SK-N-SH (cell line): ENCODE measurements around the gene AUTS2. TPM values are rescaled to one million over a fixed set of nuclear protein-coding genes. Genes with fewer than 3 reads are reported as not detected.
A peak's percentile ranks its signal among the peaks of the same experiment; 100 is the strongest.

Source experiments
- CTCF ChIA-PET: fragments of 300-600, 350-600 bp; formaldehyde crosslinking; extraction: SDS; loops from one replicate; lab custom pipeline; 2021; lab: Yijun Ruan, JAX
- POLR2A ChIA-PET: fragments of 350-600 bp; sonication (Branson Sonifier 250); formaldehyde crosslinking; extraction: SDS; loops from one replicate; lab custom pipeline; 2020; ENCODE audit warnings: antibody characterized with exemption, inconsistent platforms; lab: Yijun Ruan, JAX
- DNase-seq: peaks from one replicate; pipeline ENCODE4 v3.0.0; 2012
- H2AFZ ChIP-seq: fragments of 200-600 bp; sonication (generic); 2 replicates; pipeline ENCODE4 v1.8.1; 2016; ENCODE audit warnings: antibody characterized with exemption, mild to moderate bottlenecking, low read depth
- H3F3A ChIP-seq: fragments of 200-600 bp; sonication (generic); replicated peaks from 2 replicates; pipeline ENCODE3; 2016; ENCODE audit warnings: antibody characterized with exemption, mild to moderate bottlenecking; ENCODE audit not compliant: insufficient read depth
- H3K27ac ChIP-seq, 2 experiments: fragments of 200-500 bp in 1 of 2; fragments of 200-600 bp in 1 of 2; sonication (Bioruptor generic) in 1 of 2; sonication (generic), shearing (Covaris generic) in 1 of 2; 2 replicates each; pipeline versions ENCODE4 v1.5.1 to v1.6.1; 2014 to 2016; ENCODE audit warnings: low read depth in 2 of 2, inconsistent platforms in 1 of 2, low read length in 1 of 2, mild to moderate bottlenecking in 1 of 2, mixed read lengths in 1 of 2
- H3K27me3 ChIP-seq: fragments of 200-600 bp; sonication (generic), shearing (Covaris generic); 2 replicates; pipeline ENCODE4 v1.6.1; 2016; ENCODE audit warnings: mixed run types; ENCODE audit not compliant: insufficient read depth
- H3K36me3 ChIP-seq, 2 experiments: fragments of 200-500 bp in 1 of 2; fragments of 200-600 bp in 1 of 2; sonication (Bioruptor generic) in 1 of 2; sonication (generic) in 1 of 2; replicated peaks in 1 of 2; 2 replicates each; pipeline versions ENCODE3 to v1.5.1; 2014 to 2016; ENCODE audit warnings: low read length in 1 of 2, mild to moderate bottlenecking in 1 of 2; ENCODE audit not compliant: insufficient read depth in 2 of 2, control insufficient read depth in 1 of 2
- H3K4me1 ChIP-seq, 2 experiments: fragments of 200-500 bp in 1 of 2; fragments of 200-600 bp in 1 of 2; sonication (Bioruptor generic) in 1 of 2; sonication (generic), shearing (Covaris generic) in 1 of 2; 2 replicates each; pipeline versions ENCODE4 v1.5.1 to v1.6.1; 2014 to 2016; ENCODE audit warnings: low read depth in 1 of 2, low read length in 1 of 2, mixed run types in 1 of 2; ENCODE audit not compliant: insufficient read depth in 2 of 2, control insufficient read depth in 1 of 2
- H3K4me2 ChIP-seq: fragments of 200-600 bp; sonication (generic), shearing (Covaris generic); 2 replicates; pipeline ENCODE4 v1.6.1; 2017; ENCODE audit warnings: mixed run types
- H3K4me3 ChIP-seq, 2 experiments: fragments of 200-500 bp in 1 of 2; fragments of 200-600 bp in 1 of 2; sonication (Bioruptor generic) in 1 of 2; sonication (generic), shearing (Covaris generic) in 1 of 2; 2 replicates each; pipeline versions ENCODE4 v1.5.1 to v1.8.1; 2014 to 2016; ENCODE audit warnings: low read depth in 2 of 2, inconsistent platforms in 1 of 2, low read length in 1 of 2, mild to moderate bottlenecking in 1 of 2, mixed read lengths in 1 of 2, moderate library complexity in 1 of 2
- H3K79me2 ChIP-seq: fragments of 200-600 bp; sonication (generic); 2 replicates; pipeline ENCODE4 v1.8.1; 2017; ENCODE audit warnings: mild to moderate bottlenecking; ENCODE audit not compliant: insufficient read depth
- H3K9ac ChIP-seq: fragments of 200-600 bp; sonication (generic); 2 replicates; pipeline ENCODE4 v1.6.1; 2017; ENCODE audit warnings: mixed run types
- H3K9me2 ChIP-seq: fragments of 200-600 bp; sonication (generic); 2 replicates; pipeline ENCODE4 v1.6.1; 2017; ENCODE audit warnings: mixed run types
- H3K9me3 ChIP-seq: fragments of 200-600 bp; sonication (generic); 2 replicates; pipeline ENCODE4 v1.6.1; 2017; ENCODE audit warnings: mixed run types, mild to moderate bottlenecking, moderate library complexity
- H4K20me1 ChIP-seq: fragments of 200-600 bp; sonication (generic); 2 replicates; pipeline ENCODE4 v1.6.1; 2017; ENCODE audit warnings: mild to moderate bottlenecking, mixed run types; ENCODE audit not compliant: insufficient read depth
- CHD2 ChIP-seq: fragments of 150-350 bp; IDR thresholded peaks from 2 replicates; pipeline ENCODE4 v1.6.1; 2018; ENCODE audit warnings: low read length; ENCODE audit not compliant: partially characterized antibody
- EP300 ChIP-seq, 2 experiments: IDR thresholded peaks; 2 replicates each; pipeline versions ENCODE4 v1.4.0 to v1.6.1; 2012; ENCODE audit warnings: borderline replicate concordance in 1 of 2, low read depth in 1 of 2, low read length in 1 of 2
- FOSL2 ChIP-seq: IDR thresholded peaks from 2 replicates; pipeline ENCODE4 v1.4.0; 2012; ENCODE audit warnings: low read depth, mild to moderate bottlenecking, moderate library complexity, borderline replicate concordance
- GABPA ChIP-seq: IDR thresholded peaks from 2 replicates; pipeline ENCODE4 v1.4.0; 2012; ENCODE audit warnings: low read depth, mild to moderate bottlenecking
- GATA2 ChIP-seq: sonication (generic); formaldehyde crosslinking; IDR thresholded peaks from 2 replicates; pipeline ENCODE4 v1.5.0; 2020; ENCODE audit warnings: mild to moderate bottlenecking, missing genetic modification reagents
- MAX ChIP-seq: IDR thresholded peaks from 2 replicates; pipeline ENCODE4 v1.4.0; 2012; ENCODE audit warnings: low read depth
- RFX5 ChIP-seq: IDR thresholded peaks from 2 replicates; pipeline ENCODE4 v1.6.1; 2012; ENCODE audit warnings: mild to moderate bottlenecking, improper control_type of control experiment, low read length
- SIN3A ChIP-seq: IDR thresholded peaks from 2 replicates; pipeline ENCODE4 v1.6.1; 2012; ENCODE audit warnings: low read depth, mild to moderate bottlenecking, low read length, moderate library complexity, borderline replicate concordance
- TAF1 ChIP-seq: IDR thresholded peaks from 2 replicates; pipeline ENCODE4 v1.6.1; 2012; ENCODE audit warnings: low read depth, mild to moderate bottlenecking, low read length, moderate library complexity, borderline replicate concordance
- TCF12 ChIP-seq: IDR thresholded peaks from 2 replicates; pipeline ENCODE4 v1.4.0; 2012
- USF1 ChIP-seq: IDR thresholded peaks from 2 replicates; pipeline ENCODE4 v1.4.0; 2012; ENCODE audit warnings: low read depth, borderline replicate concordance
- YY1 ChIP-seq: IDR thresholded peaks from 2 replicates; pipeline ENCODE4 v1.4.0; 2012; ENCODE audit warnings: low read depth, mild to moderate bottlenecking
- WGBS: methylation state at CpG from one replicate; pipeline ENCODE4 v1.1.6; 2017; ENCODE audit warnings: low lambda C conversion rate; 5-methylcytosine and 5-hydroxymethylcytosine counted together
- polyA plus RNA-seq, 3 experiments: library from polyadenylated mRNA; depleted of rRNA; stranded (reverse); fragments of >200 nt; gene quantifications; 2 replicates each; pipeline ENCODE4 v1.2.3, GENCODE V29; 2012
- TF ChIP-seq, protein P1 (sequence below): fragments of 200-600 bp; sonication (generic); IDR thresholded peaks from 2 replicates; pipeline ENCODE4 v1.6.1; 2017; ENCODE audit warnings: antibody characterized with exemption, mild to moderate bottlenecking, moderate library complexity
- TF ChIP-seq, protein P2 (sequence below): fragments of 150-350 bp; IDR thresholded peaks from 2 replicates; pipeline ENCODE4 v1.6.1; 2017; ENCODE audit warnings: antibody characterized with exemption, low read length, low read depth, borderline replicate concordance

The AUTS2 gene
- polyA plus RNA-seq, 1 of the 3 experiments (the other 2 are of a cell fraction) = 15.6 TPM

DNA sequence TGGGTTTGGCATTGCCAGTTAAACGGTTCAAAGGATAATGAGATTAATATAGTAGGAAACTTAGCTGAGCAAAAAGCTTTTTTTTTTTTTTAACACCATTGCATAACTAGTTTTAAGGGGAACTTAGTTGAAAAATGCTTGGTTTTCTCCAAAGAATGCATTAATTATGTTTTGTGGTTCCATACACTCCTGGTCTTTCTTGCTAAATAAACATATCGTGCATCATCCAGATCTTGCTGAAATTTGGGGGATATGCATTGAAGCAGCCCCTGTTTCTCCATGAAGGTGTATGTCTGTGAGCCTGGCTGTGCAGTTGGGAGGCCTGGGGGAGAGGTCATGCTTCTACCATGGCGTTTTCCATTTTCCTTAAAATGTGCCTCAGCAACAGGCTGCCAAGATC is 975.4 kb downstream of the AUTS2 start (continued):
- TF ChIP-seq, protein P1, sequence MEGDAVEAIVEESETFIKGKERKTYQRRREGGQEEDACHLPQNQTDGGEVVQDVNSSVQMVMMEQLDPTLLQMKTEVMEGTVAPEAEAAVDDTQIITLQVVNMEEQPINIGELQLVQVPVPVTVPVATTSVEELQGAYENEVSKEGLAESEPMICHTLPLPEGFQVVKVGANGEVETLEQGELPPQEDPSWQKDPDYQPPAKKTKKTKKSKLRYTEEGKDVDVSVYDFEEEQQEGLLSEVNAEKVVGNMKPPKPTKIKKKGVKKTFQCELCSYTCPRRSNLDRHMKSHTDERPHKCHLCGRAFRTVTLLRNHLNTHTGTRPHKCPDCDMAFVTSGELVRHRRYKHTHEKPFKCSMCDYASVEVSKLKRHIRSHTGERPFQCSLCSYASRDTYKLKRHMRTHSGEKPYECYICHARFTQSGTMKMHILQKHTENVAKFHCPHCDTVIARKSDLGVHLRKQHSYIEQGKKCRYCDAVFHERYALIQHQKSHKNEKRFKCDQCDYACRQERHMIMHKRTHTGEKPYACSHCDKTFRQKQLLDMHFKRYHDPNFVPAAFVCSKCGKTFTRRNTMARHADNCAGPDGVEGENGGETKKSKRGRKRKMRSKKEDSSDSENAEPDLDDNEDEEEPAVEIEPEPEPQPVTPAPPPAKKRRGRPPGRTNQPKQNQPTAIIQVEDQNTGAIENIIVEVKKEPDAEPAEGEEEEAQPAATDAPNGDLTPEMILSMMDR = no peak

DNA sequence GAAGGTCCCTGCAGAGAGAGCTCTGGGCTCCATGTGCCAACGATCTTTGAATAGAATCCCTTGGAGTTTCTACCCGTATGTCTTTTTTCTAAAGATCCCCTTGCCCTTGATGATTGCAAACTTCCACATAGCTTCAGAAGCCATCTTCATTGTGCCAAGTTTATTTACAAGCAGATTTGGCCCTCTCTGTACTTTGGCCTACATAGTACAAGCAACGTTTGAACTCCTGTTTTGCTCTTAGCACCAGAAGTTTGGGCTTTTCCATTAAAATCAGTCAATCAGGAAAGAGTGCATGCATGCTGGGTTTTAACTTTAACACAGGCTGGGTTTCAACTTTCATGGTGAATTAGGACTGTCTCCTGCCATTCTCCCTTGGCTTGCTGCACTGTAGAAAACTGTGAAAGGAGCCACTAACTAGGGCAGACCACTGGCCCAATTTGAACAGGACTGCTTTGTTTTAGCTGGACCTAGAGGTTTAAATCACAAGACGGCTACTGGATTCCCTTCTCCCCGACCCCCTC is 976.1 kb downstream of the AUTS2 start:
- peak overlapping the region; percentile 38; the same call in 1 of the 2 replicates for H3K4me2 ChIP-seq
- POLR2A ChIA-PET = no interaction called here

DNA sequence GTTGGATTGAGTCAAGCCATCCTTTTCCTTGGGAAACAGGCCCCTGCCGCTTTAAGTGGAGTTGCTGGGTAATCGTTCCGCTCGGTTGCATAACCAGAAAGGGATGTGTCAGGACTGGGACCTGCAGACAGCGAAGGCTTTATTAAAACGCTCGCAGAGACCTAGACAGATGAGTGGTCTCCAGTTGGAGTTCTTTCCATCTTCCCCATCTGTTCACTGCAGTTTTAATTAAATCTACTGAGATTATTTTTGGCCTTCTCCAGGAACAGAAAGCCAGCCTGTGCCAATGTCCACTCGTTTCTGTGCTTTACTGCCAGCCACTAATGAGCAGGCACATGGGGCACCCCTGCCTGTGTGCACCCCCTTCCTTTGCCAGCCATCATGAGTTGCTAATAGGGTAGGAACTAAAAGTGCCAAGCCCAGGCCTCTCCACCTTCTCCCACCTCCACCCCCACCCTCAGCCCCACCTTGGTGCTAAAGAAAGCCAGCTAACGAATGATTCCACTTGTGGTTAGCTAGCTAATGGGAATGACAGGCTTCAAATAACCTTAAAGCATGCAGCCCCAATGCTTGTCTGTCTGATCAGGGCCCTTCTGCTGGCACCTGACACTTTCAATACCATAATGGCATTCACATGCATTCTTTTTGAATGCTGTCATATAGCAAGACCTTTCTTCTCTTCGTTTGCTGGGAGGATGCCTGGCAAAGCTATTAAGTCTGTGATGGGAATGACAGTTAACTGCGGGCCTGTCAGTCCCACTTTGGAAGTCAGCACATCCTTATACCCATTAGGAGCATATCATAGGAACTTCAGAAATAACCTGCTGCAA is 976.9 kb downstream of the AUTS2 start:
- no peaks in the 10 kb centered on the region for H3K79me2 ChIP-seq
- no peaks in the 10 kb centered on the region for H3K36me3 ChIP-seq
- no peaks in the 10 kb centered on the region for H3K9me3 ChIP-seq
- no peaks in the 10 kb centered on the region for H3K27me3 ChIP-seq
- ChIA-PET POLR2A (interaction anchor here (0.8 kb wide), 1 partner anchor 39 kb away, joined by 3 read pairs; no protein-coding TSS in a partner anchor), CTCF (interaction anchor here (1.0 kb wide), 1 partner anchor 122 kb away, joined by 3 read pairs; no protein-coding TSS in a partner anchor)
- 16% methylated on average over 11 of the region's 11 CpGs for WGBS
- H3K4me2 ChIP-seq = peak overlapping the region; percentile 38; the same call in 1 of the 2 replicates
- no peak overlapping the region for H3K4me3 ChIP-seq
- H3K27ac ChIP-seq = peak overlapping the region; percentile 53 to 71
- H3K9ac ChIP-seq = no peak overlapping the region
- H3K4me1 ChIP-seq = peaks cover 19 to 54% of the 10 kb centered on the region in 2 experiments
- no peaks in the 10 kb centered on the region for H3K9me2 ChIP-seq
- no peaks in the 10 kb centered on the region for H4K20me1 ChIP-seq
- no peak overlapping the region for H2AFZ ChIP-seq
- peaks cover 15% of the 10 kb centered on the region for H3F3A ChIP-seq
- peak; percentile 76 for DNase-seq
- peak; percentile 78 for TF ChIP-seq FOSL2
- TF ChIP-seq YY1 = peak; percentile 50; the same call in 1 of the 2 replicates
- TF ChIP-seq GATA2 (CRISPR knock-in tag) = peak; percentile 62
- TF ChIP-seq CHD2 = peak; percentile 76
- peak; percentile 72 for TF ChIP-seq MAX
- TF ChIP-seq GABPA = 0 out of 2 replicates have a peak, but pooled peaks have one; percentile 2
- TF ChIP-seq, protein P1 = no peak
- TF ChIP-seq EP300 (IDR thresholded peaks at IDR 0.05; ENCODE audit: borderline replicate concordance in 1 of 2, low read depth in 1 of 2, low read length in 1 of 2) = peak; percentile 77 to 98
- TF ChIP-seq, protein P2, sequence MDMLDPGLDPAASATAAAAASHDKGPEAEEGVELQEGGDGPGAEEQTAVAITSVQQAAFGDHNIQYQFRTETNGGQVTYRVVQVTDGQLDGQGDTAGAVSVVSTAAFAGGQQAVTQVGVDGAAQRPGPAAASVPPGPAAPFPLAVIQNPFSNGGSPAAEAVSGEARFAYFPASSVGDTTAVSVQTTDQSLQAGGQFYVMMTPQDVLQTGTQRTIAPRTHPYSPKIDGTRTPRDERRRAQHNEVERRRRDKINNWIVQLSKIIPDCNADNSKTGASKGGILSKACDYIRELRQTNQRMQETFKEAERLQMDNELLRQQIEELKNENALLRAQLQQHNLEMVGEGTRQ = no peak
- TF ChIP-seq SIN3A = peak; percentile 82; the same call in 1 of the 2 replicates

More for the DNA sequence above, 976.1 kb downstream of the AUTS2 start:
- Histone ChIP-seq H4K20me1 (no peaks in the 10 kb centered on the region), H3K4me3 (no peak overlapping the region), H3K27me3 (no peaks in the 10 kb centered on the region), H2AFZ (no peak overlapping the region), H3K4me1 (peaks cover 19 to 57% of the 10 kb centered on the region in 2 experiments), H3K27ac (peak overlapping the region; percentile 53 to 71), H3K36me3 (no peaks in the 10 kb centered on the region), H3F3A (peaks cover 15% of the 10 kb centered on the region), H3K79me2 (no peaks in the 10 kb centered on the region), H3K9ac (no peak overlapping the region), H3K9me2 (no peaks in the 10 kb centered on the region), H3K9me3 (no peaks in the 10 kb centered on the region)
- DNase-seq = no peak
- 82% methylated on average over 5 of the region's 5 CpGs for WGBS
- CTCF ChIA-PET = interaction anchor here (0.8 to 1.6 kb wide), 2 partner anchors 24 to 124 kb away, joined by 4 read pairs; no protein-coding TSS in a partner anchor
- TF ChIP-seq CHD2 = no peak
- TF ChIP-seq TAF1 = no peak
- TF ChIP-seq RFX5 = no peak
- TF ChIP-seq EP300 (IDR thresholded peaks at IDR 0.05; ENCODE audit: borderline replicate concordance in 1 of 2, low read depth in 1 of 2, low read length in 1 of 2) = no peak
- TF ChIP-seq GABPA = no peak
- TF ChIP-seq TCF12 = no peak
- no peak for TF ChIP-seq USF1
